ENCODE results near the gene SVOP.
"Not testable (repeated sequence)": the region's sequence is repeated elsewhere in the genome, so short reads cannot be mapped to it uniquely, and the experiment has no call there.

SVOP gene

DNA sequence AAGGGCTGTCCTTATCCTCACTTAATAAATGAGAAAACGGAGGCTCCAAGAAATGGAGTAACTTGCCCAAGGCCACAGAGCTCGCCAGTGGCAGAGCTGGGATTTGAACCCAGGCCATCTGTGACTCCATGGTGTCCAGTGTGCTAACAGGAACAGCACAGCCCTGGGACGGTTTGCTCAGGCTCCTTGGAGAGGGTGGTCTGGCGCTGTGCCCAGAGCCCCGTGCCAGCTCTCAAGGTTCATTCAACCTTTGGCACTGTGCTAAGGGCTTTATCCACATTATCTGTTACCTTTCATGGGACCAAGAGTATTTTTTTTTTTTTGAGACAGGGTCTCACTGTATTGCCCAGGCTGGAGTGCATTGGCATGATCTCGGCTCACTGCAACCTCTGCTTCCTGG is 132.8 kb downstream of the SVOP start:
- DNase-seq (ENCODE audit: low spot score) = no peak

DNA sequence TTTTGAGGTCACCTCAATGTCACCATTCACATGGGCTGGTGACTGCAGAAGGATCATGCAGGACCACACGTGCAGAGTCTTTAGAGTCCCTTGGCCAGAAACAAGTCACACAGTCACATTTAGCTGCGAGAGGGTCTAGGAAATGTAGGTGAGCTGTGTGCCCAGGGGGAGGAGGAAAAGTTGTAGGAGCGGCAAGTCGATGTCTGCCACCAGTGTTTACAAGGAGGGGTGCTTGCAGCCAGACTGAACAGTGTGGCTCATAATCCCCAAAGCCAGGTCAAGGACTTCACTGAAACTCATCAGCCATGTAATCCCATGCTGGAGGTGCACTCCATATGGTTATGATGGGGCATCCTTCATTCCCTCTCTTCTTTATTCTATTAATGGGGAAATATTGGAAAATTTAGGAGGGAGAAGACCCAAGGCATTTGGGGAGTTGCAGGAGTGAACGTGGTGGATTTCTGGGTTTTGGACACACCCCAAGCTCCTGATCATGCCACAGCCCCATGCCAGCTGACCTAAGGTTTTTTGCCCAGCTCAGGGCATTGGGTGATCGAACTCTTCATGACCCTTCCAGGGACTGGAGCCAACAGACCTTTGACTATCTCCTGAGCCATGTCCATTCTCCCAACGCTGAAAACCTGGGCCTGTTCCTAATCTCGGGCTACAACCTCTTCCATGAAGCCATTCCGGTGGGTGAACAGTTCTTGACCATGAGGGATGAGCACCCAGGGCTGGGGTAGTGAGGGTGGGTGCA is 133.8 kb downstream of the SVOP start:
- no peak for DNase-seq (ENCODE audit: low spot score)

DNA sequence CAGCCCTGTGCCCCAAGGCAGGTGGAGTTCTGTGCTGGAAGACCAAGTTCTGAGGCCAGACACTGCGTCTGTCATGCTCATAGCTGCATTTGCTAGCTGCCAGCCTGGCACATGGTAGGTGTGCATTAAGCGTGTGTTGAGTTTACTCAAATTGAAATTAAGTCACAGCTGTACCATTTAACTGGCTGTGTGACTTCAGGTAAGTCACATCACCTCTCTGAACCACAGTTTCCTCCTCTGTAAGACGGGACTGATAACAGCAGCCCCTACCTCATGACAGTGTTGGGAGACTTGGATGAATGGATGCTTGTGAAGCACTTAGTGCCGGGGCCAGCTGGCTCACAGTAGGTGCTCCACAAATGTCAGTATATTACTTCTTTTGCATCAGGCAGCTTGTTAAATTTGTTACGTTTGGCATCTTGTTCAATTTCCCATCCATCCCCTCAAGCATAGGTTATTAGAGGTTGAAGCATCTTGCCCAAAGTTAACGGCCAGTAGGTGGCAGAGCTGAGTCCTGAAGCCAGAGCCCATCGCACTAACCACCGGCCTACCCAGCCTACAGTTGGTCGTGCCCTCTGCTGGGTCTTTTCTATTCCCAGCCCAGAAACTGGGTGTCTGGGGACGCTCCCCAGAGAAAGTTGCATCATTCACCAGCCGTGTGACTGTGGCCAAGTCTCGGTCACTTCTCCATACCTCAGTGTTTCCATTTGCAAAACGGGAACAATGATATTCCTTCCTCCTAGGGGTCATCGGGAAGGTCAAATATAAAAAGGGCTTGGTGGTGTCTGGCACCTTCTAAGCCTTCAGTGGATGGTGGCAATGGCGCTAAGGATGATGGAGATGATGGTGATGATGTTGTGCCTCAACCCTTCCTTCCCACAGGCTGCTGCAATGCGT is 136.5 kb downstream of the SVOP start:
- peak; percentile 27 for DNase-seq (ENCODE audit: low spot score)

DNA sequence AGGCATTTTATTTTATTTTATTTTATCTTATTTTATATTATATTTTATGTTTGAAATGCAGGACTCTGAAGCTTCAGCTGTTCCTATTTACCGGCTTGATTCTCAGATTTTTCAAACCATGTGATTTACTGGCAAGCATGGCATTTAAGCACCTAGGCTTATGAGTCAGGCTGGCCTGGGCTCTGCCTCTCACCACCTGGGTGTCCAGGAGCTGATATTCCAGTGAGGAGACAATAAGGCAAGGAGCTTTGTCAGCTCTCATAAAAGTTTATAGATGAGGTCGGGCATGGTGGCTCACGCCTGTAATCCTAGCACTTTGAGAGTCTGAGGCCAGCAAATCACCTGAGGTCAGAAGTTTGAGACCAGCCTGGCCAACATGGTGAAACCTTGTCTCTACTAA is 138.9 kb downstream of the SVOP start:
- DNase-seq (ENCODE audit: low spot score) = no peak

DNA sequence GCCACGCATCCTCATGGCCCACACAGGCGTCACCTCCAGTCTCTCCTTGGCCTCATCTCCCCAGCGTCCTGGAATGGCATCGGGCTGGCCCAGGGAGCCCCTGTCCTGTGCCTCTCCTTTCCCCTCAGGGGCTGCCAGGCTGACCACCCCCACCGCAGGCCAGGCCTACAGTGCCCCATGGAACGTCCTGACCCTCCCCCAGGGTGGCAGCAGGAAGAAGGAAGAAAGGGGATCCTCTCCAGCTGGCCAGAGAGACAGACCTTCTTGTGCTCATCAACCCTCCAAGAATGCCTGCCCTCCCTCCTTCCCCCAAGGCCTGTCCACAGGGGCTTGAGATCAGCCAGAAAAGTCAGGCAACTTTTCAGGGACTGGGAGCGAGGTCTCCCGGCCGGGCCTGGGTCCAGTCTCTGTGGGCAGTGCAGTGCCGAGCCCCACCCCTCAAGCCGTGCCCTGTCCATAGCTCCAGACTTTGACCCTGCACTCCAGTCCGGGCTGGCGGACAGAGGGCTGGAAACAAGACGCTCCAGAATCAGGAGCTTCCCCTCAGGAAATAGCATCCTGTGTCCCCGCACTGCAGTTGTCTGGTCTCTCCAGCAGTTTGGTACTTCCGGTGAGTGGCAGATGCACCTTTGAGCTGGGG is 141.1 kb downstream of the SVOP start, which contains the start of gene DAO:
TSS of gene DAO (plus strand) at position 478 of the 640 bp plus-strand sequence. CDS start 4,915 bp downstream, outside the sequence.
- no peak for DNase-seq (ENCODE audit: low spot score)

DNA sequence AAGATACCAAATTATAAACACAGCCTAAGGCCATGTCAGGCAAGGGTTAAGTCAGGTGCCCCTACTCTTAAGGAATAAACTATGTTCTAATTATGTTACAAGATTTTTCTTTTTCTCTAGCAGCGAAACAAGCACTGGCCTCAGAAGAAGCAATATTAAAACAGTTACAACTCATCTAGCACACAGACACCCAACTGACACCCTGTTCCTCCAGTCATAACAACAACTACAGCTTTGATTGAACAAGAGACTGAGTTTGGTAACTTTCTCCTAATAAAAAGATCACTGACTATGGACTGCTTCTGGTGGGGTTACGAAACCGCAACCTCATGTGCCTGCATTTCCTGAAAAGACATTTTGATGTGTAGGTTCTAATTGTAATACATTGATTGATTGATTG is 144.3 kb downstream of the SVOP start:
- DNase-seq (ENCODE audit: low spot score) = no peak

DNA sequence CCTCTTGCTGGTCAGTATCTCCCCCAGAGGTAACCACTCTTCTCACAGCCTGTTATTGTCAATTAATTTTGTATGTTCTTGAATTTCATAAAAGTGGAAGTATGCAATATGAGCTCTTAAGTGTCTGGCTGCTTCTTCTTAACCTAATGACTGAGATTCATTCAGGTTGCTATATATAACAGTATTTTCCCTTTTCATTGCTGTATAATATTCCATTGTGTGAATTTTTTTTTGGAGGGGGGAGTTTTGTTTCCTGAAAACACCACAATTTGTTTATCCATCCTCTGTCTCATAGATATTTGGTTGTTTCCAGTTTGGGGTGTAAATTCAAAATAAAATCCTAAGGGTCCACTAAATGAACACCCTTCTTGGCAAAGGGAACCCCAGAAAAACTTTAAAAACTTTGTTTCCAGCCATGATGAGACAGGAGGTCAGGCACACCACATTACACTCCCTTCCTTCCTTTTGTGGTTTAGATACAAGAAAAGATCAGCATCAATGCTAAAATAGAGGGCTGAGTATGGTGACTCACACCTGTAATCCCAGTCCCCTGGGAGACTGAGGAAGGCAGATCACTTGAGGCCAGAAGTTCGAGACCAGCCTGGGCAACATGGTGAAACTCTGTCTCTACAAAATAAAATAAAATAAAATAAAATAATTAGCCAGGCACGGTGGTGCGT is 145.0 kb downstream of the SVOP start:
- DNase-seq (ENCODE audit: low spot score) = no peak

DNA sequence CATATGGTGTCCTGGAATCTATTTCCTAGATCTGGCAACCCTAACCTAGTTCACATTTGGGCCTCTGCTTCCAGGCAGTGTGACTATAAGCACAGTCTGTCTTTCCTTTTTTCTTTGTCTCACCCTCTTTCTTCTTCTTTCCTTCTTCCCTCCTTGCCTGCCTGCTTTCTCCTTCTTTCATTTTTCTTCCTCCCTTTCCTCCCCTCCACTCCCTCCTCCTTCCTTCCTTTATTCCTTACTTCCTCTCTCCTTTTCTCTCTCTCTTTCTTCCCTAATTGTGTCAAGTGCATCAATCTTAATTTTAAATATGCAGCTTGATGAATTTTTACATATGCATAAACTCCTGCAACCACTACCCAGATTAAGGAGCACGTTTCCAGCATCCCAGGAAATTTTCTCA is 145.6 kb downstream of the SVOP start:
- no peak for DNase-seq (ENCODE audit: low spot score)

DNA sequence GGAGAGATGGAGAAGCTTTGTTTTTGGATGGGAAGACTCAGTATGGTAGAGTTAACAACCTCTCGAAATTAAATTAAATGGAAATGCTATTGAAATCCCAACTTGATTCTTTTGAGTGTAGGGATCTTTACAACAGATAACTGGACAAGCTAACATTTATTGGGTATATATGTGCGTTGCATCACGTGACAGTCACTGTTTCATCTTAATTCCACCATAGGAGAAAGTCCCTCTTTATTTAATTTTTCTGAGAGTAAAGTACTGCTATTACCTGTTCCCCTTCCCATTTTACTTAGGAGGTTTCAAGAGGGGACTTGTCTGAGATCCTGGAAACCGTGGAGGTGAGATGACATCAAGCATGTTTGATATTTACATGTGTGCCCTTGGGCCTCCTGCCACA is 152.1 kb downstream of the SVOP start:
- DNase-seq (ENCODE audit: low spot score) = no peak

DNA sequence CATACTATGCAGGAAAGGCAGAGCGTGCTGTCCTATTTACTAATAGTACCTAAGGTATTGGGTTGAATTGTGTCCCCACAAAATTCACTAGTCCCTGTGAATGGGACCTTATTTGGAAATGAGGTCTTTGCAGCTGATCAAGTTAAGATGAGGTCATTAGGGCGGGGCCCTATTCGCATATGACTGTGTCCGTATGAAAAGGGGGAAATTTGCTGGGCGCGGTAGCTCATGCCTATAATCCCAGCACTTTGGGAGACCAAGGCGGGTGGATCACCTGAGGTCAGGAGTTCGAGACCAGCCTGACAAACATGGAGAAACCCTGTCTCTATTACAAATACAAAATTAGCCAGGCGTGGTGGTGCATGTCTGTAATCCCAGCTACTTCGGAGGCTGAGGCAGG is 154.8 kb downstream of the SVOP start:
- not testable (repeated sequence) for DNase-seq (ENCODE audit: low spot score)

DNA sequence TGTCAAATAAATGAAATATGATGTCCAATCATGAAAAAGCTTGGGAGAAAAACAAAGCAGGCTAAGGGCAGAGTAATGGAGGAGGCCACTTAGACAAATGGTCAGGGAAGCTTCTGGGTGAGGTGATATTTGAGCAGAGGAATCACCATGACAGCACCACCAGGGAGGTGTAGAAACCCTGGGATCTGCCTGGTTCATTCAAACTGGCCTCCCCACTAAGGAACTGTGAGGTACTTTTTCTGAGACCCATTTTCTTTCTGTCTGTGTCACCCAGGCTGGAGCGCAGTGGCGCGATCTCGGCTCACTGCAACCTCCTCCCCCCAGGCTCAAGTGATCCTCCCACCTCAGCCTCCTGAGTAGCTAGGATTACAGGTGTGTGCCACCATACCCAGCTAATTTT is 155.7 kb downstream of the SVOP start:
- no peak for DNase-seq (ENCODE audit: low spot score)

DNA sequence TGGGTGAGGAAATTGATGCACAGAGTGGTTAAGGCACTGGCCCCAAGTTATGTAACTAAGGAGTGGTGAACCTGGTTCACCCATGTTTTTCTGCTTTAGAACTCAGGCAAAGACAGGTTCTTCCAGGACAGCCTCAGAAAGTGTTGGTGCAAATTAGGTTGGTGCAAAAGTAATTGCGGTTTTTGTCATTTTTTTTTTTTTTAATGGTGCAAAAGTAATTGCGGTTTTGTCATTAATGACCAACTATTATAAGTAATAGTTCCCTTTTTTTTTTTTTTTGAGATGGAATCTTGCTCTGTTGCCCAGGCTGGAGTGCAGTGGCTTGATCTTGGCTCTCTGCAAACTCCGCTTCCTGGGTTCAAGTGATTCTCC is 158.3 kb downstream of the SVOP start:
- no peak for DNase-seq (ENCODE audit: low spot score)

DNA sequence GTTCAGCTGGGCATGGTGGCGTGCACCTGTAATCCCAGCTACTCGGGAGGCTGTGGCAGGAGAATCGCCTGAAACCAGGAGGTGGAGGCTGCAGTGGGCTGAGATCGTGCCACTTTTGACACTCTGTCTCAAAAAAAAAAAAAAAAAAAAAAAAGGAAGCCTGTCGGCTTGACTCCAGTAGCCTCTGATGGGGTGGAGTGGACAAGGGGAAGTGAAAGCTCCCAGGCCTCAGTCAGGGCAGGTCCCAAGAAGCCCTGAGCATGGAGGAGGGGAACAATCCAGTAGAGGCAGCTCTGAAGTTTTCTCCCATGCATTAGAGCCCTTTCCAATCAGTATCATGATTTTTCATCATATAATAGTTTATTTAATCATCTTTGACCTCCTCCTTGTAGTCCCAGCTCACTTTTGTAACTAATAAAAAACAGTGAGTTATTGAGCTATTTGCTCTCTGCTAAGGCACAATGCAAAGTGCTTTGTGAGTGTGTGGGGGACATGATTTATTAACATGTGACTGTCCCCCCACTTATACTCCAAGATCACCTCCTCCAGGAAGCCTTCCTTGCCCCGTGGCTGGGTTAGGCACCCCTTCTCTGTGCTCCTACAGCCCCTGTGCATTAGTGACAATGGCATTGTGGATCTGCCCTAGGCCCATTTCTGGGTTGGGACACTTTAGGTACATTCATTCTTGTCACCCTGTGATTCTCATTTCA is 158.8 kb downstream of the SVOP start:
- DNase-seq (ENCODE audit: low spot score) = no peak

DNA sequence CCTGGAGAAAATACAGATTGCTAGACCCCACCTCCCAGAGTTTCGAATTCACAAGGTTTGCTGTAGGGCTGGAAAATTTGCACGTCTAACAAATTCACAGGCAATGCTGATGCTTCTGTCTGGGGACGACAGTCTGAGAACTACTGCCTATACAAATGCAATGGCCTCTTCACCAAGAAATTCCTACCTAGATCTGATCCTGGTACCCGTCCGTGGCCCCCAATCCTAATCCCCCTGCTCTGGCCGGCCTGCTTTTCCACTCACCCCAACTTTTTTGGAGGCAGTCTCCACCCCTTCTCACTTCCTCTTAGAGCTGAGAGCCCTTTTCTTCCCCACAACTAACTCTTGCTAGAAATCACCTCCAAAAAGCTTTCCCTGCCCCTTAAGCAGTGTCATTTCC is 160.4 kb downstream of the SVOP start:
- no peak for DNase-seq (ENCODE audit: low spot score)

DNA sequence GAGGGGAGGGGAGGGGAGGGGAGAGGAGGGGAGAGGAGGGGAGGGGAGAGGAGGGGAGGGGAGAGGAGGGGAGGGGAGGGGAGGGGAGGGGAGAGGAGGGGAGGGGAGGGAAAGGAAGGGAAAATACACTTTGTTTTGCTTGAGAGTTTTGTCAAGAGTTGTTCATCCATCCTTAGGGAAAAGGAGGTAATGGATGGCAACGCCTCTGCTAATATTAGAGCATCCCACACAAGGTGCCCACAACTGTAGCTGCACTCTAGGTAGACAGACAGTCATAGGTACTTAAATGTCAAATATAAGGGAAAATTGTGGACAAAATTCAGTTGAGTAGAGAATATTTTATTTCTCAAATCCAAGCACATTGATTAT is 161.0 kb downstream of the SVOP start:
- no peak for DNase-seq (ENCODE audit: low spot score)

DNA sequence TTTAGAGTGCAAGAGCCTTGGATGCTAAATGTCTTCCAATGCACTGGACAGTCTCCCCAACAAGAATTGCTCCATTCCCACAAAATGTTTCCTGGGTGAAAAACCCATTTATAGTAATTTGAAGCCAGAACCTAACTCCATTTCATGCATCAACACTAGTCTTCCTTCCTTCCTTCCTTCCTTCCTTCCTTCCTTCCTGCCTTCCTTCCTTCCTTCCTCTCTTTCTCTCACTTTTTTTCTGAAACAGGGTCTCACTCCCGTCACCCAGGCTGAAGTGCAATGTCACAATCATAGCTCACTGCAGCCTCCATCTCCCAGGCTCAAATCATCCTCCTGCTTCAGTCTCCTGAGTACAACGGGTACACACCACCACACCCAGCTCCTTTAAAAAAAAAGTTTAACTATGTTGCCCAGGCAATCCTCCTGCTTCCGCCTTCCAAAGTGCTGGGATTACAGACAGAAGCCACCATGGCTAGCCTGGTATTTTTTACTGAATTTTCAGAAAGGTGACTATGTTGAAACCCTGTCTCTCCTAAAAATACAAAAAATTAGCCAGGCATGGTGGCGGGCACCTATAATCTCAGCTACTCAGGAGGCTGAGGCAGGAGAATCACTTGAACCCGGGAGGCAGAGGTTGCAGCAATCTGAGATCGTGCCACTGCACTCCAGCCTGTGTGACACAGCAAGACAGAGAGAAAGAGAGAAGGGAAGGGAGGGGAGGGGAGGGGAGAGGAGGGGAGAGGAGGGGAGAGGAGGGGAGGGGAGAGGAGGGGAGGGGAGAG is 161.5 kb downstream of the SVOP start:
- DNase-seq (ENCODE audit: low spot score) = not testable (repeated sequence)

DNA sequence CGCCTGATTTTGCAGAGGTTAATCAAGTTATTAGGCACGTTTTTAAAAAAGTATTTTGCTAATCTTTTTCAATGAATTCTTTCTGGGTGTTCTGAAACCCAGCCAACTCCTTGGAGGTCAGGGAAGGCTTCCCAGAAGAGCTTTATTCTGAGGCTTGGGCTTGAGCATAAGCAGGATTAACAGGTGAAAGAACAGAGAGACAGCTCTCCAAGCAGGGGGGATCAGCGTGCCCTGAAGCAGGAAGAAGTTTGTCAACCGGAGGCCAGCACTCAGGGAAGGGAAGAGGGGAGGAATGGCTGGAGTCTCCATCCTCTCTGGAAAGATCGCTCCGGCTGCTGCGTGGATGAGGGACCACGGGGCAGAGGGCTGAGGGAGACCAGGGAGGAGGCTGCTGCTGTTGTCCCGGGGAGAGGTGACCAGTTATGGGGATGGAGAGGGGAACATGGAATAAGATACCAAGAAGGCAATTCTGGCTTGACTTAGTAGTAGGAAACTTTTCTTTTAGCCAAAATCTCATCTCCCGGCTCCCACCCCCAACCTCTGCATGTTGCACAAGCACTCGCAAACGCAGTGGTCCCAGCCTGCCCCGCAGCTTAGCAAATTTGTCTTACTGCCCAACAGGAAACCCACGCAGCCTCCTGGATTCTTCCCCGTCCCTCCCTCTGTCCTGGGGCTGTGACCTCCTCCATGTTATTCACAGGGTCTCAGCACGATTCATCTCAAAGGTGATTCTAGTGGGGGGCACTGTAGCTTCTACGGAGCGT is 162.4 kb downstream of the SVOP start:
- no peak for DNase-seq (ENCODE audit: low spot score)

All from SK-N-DZ (cell line).